Stimulated activated CD8-positive, alpha-beta memory T cell treated with anti-CD3 and anti-CD28 coated beads, Interleukin-12 subunit alpha, Interleukin-12 subunit beta, amount 100 ng/mL, for 24 hours (primary cell): ENCODE data around the gene ANTXR1.

Source experiments
- DNase-seq: peaks from one replicate; pipeline ENCODE4 v3.0.0-alpha.2; 2020; ENCODE audit errors: extremely low read depth

The ANTXR1 gene

DNA sequence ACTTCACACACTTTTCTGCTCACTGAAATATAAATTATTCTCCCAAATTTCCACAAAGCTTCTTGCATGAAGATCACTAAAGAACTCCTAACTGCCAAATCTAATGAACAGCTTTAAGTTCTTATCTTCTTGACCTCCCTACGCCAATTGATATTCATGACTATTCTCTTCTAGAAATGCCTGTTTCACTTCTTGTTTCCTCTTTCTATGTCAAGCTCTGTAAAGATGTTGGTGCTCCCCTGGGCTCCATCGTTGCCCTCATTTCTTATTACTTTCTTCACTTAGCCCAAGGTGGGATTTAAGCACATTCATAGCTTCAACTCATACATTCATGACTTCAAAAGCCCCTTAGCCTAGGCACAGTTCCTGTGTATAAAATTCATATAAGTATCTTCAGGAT lies 9.2 kb upstream of the ANTXR1 start:
- no peak for DNase-seq

DNA sequence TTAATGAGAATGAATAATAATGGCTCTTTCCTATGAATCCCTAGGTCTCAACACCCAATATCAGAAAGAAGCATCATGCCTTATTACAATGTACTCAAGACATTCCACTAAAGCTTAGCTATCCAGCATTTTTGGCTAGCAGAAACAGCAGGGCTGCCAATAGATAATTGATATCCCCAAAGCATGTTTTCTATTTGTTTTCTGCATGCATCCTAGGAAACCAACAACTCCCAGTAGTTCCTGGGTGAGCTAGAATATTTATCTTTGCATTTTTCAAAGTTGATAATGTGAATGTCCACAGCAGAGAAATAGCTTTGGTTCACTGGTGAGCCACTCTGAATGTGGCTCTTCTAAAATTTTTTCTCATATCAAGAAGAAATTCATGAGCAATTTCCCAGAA lies 5.8 kb upstream of the ANTXR1 start:
- DNase-seq: no peak

DNA sequence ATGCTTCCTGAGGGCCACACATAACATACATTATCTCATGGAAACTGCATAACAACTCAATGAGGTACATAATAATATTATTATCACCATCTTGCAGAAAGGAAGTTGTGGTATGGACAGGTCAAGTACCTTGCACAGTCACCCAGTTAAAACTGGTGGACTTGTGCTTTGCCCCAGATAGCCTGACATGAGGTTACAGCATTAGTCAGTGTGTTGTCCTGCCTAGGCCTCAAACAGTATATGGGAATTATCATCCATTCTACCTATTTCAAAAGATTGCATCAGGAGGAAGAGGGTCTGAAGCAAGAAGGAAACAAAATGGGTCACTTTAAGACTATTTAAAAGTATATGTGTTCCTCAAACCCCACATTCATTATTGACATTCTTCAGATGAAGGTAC lies 5.4 kb upstream of the ANTXR1 start:
- DNase-seq: no peak

DNA sequence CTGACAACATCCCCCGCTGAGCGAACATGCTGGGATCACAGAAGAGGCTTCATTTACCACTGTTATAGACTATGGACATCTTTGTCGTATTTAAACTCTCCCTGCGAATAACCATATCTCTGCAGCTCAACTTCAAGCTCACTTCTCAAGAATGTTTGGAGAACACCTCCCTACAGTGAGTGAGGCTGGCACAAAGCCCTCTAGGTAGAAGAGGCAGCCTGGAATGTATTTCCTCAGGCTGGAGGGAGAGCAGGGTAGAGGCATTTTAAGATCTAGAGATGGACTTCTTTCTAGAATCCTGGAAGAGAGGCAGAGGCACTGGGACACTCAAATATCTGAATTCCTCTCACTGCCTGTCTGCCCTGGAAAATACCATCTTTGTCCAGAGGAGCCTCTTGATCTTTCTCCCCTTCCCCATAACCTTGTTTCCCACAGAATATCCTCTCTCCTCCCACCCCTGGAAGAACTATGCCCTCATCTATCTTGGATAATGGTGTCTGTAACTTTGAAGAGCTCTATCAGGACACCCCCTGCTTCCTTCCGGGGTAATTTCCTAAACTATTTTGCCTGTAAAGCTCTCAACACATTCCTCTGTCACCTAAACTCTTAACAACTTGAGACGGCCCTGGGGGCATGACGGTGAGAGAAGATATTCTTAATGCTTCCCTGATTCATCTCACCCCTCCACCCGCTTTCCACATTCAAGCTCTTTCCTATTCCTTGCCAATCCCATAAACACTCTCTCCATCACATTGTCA lies 2.4 kb upstream of the ANTXR1 start:
- DNase-seq: no peak

DNA sequence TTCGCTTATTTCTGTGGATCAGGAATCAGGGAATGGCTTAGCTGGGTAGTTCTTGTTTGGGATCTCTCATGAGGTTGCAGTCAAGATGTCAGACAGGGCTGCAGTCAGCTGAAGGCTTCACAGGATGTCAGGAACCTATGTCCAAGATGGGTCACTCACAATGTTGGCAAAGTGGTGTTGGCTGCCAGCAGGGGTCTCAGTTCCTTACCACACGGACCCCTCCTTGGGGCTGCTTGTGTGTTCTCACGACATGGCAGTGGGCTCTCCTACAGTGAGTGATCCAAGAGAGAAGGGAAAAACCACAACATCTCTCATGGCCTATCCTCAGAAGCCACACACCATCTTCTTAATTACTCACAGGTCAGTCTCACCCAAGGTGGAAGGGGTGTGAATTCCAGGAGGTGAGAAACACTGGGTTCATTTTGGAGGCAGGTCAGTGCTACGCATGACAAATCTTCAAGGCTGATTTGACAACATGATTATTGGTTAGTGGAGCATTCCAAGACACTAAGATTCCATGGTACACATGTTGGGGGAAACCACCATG lies 1.3 kb upstream of the ANTXR1 start:
- no peak for DNase-seq

DNA sequence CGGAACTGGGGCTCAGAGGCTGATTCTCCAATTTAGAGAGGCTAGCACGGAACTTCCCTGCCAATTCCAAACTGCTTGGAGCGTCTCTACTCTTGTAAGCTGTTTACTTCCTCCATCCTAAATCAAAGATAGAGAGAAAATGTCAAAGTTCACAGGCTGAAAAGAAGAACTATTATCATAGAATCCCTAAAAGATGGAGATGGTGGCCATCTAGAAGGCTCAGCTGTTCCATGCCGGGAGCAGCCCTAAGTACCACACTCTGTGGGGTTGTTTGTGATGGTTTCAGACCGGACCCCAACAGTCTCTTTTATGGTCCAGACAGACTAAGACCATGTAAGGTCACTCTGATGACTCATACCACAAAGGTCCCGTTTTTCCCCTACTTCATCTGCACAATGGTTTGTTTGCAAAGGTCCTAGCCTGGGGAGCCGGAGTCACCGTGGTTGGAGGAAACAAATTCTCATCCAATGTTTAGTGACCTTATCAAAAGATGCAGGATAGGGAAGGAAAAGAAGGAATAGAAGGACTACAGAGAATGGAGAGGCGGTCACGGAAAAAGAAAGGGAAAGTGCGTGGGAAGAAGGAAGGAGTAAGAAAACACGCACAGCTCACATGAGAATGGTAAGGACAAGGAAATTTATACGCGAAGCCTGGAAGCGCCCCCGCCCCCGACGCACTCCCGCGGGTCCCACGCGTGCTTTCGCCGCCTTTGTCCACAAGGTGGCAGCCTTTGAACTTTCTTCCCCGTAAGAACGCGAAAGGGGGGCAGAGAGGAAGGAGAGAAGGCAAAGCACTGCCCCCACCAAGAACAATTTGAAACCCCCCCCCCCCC lies 453 bp upstream of the ANTXR1 start:
- no peak for DNase-seq

DNA sequence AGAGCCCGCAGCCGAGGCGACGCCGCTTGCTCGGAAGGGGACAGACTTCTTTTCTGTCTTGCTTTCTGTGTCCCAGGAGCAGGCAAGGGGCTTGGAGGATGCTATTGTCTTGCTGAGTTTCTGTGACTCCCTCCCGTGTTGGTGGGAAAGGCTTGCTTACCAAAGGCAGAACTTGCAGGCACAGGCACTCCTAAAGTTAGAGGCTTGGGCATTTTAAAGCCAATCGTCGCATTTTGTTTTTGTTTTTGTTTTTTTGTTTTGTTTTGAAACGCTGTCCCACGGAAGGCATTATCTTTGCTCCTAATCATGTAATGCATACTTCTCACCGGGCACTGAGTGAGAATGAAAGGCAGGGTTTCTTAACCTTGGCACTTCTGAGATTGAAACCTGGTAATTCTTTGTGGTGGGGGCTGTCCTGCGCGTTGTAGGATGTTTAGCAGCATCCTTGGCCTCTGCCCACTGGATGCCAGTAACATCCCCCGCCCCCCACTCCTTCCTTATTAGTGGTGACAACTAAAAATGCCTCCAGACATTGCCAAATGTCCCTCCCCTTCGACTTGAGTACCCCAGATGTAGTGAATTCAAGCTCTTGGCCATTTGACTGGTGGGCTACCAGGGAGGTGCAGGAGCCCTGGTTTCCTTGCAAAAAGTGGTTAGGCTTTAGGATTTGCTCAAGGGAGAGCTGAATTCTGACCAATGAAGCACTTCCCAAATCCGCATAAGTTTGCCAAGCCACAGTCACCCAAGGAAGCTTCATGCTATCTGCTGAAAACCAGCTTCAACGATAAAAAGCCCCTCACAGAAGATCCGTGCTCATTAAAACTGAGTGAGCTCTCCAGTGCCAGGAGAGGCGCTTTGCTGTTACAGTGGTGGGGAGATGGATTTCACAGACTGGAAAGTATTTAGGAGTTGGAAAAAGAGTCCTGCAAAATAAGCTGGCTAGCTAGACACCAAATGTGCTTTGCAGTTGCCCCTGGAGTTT lies 1.2 kb downstream of the ANTXR1 start:
- no peak for DNase-seq

DNA sequence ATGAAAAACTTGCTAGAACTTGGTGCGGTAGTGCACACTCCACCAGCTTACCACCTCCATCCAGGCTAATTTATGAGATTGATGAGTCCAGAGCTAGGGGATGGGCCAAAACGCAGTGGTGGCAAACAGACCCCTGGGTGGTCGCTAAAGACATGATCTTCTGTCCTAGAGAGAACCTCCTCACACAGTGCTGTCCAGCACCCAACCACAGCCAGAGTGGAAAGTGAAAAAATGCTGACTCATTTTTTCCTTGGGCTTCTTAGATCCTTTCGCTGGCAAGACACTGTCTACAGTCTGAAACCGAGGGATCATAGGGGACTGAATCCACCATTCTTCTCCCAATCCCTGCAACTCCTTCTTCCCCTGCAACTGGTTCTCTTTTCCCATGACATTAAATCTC lies 4.1 kb downstream of the ANTXR1 start:
- DNase-seq: no peak

DNA sequence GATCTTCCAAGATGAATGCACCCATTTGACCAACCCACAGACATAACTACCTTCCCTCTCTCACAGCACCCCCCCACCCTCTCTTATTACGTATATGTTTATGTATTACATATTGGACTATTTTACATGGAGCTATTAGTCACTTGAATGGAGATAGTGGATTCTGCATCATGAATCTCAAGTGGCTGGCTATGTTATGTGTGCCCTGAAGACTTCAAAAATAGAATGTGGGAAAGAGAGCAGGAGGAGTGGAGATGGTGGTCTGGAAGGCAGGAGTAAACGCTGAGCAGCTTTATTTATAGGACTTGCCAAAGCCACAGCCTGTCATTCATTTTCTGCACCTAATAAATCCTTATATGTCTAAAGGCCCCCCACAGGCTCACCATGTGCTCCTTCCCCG lies 4.9 kb downstream of the ANTXR1 start:
- no peak for DNase-seq

DNA sequence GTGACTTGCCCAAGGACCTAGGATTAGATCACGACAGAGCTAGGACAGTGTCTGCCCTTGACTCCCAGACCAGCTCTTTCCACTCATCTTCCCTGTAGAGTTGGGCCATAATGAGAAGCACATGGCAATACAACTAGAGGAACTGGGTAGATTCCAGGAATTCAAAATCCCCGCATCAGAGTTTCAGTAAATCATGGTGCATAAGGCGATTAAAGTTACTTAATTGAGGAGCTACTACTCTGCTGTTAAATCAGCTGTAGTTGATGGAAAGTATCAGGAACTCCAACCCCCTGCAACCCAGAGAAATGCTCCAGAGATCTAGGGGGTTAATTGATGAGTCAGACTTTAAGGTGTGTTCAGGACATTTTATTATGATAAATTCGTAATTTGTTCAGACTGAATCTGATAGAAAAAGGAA lies 5.7 kb downstream of the ANTXR1 start:
- DNase-seq: no peak

DNA sequence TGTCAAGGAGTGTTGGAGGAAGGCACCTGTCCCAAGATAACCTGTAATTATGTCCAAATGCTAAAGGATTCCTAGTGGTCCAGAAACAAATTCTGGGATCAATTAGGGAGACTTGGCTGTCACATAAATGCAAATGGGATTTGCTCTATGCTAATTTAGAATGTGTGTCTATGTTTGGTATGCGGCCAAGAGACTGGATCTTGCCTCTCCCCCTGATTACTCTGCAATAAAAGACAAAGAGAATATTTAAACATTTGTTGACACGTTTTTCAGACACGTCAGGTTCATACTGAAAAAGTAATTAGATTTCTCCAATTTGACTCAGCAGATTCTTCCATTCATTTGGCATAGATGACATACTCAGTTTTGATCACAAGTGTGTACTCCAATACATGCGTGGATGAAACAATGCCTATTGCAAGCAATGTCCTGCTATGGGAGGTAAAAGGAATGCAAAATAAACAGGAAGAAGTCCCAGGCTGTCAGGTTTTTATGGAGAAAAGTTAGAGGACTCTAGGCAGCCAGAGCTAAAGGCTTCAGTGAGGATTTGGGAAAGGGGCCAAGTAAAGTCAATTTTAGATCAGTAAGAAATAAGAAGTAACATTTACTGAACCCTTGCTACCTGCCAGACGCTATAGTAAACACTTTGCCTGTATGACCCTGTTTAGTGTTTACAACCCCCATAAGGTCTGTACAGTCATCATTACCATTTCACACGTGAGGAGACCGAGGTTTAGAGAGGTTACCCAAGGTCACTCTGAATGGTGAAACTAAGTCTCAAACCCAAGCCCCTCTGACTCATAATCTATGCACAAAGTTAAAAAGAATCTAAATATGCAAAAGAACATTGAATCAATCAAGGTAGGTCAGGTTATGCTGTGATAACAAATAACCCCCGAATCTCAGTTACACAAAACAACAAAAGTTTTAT lies 7.8 kb downstream of the ANTXR1 start:
- DNase-seq: no peak

DNA sequence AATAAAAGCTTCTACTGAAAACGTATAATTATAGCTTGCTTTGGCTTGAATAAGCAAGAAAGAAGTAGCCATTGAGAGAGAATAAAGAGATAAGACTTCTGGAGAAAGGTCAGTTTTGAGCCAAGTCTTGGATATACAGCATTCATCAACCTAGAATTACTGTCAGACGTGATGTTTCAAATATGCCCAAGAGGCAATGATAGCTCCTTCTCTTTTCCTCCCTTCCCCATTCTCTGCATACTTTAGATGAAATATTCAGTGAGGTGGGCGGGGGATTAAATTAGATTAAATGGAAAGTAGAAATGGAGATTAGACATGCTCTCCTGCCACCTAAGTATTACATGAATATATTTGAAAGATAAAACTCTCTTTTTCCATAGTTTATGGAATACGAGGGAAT lies 8.7 kb downstream of the ANTXR1 start:
- no peak for DNase-seq

DNA sequence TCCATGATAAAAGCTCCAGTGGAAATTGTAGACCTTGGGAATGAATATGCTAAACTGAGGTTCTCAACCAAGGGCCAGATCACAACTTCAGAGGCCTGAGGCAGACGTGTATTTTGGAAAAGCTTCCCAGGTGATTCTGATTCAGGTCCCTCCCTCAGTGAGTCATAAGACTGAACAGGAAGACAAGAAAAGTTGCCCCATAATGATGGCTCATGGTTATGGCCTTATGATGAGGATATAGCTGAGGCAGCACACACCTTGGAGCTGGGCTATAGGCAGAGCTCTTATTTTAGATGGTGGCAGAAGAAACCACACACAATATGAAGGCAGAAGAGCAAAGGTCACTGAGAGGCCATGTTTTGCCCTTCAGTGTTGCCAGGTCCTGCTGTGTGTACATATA lies 9.6 kb downstream of the ANTXR1 start:
- no peak for DNase-seq

DNA sequence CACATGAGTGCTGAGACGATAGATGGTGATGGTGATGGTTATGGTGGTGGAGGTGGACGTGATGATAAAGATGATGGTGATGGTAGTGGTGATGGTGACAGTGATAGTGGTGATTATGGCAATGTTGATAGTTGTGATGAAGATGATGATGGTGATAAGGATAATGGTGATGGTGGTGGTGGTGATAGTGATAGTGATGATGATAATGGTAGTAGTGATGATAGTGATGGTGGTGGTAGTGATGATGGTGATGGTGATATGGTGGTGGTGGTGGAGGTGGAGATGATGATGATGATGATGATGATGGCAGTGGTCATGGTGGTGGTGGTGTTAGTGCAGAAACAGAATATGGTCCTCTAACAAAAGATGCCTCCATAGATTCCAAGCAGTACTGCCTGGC lies 10.3 kb downstream of the ANTXR1 start:
- no peak for DNase-seq

DNA sequence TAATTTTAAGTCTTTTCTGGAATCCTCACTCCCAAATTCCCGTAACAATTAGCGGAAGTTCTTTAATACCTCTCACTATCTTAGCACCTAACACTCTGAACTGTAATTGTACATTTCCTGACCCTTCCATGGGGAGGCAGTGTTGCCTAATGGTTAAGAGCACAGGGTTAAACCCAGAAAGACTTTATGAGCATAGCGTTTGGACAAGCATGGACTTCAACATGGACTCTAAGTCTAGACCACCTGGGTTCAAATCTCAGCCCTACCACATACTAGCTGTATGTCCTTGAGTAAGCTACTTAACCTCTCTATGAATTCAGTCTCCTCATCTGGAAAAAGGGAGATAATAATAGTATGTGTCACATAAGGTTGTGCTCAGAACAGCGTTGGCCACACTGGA lies 13.0 kb downstream of the ANTXR1 start:
- DNase-seq: no peak

DNA sequence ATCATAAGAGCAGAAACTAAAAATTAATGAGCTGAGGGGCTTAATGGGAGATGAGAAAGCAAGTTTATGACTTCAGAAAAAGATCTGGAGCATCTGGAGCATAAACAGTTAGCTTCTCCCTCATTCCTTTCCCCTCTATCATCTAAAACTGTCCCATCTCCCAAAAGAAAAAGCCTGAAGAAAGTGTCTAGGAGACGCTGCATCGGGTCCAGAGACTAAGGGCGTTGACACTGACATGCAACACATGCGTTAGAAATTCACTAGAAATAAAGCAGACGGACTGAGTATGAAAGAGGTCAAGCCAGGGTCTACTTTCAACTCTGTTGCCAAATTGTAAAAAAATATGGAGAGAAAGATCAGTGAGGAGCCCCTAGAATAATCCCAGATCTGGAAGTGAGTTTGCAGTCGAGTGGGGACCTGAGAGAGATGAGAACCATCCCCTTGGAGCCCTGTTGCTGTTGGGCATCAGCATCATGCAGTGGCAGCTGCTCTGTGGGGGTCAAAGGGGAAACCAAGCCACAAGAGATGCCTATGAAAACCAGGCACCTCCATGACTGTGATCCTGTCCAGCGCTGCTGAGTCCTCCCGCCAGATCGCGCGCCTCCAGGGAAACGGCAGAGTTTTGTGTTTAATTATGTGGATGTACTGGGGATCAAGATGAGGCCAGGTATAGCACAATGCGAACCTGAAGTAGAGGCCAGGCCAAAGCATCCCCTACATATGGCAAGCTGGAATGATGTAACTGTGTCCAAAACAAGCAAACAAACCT lies 13.9 kb downstream of the ANTXR1 start:
- DNase-seq: no peak

DNA sequence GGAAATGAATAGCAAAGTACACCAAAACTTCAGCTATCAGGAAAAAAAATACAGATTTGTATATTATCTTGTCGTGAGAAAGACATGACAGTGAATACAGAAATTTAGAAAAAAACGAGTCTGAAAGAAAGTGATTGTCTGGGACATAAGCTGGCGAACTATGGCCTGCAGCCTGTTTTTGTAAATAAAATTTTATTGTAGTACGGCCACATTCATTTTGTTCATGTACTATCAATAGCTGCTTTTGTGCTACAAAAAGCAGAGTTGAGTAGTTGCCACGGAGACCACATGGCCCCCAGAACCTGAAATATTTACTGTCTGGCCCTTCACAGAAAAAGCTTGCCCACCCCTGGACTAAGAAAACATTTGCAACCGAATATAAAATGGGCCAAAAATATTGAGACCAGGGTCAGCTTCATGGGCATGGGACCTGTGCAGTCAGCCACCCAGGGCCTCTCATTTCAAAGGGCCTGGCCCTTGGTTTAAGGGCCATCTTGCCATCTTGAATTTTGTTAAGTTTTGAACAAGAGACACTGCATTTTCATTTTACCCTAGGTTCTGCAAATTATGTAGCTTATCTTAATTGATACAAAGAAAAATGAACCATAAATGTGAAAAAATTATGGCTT lies 17.9 kb downstream of the ANTXR1 start:
- DNase-seq: no peak

DNA sequence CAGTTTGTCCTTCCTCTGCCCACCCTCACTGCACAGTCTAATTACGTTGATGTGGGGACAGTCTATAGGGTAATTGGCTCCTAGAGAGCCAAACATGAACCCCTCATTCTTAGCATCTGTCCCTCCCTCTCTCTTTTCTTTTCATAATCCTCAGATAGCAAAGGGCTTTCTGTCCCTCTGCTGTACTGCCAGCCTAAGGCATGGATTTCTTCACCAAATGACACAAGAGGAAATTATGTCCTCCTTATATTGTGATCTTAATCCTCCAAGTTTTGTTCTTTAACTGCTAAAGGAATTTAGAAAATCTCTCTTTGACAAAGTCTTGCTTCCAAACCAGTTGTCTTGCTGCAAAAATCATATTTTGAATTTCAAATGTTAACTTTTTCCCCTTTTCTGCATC lies 18.5 kb downstream of the ANTXR1 start:
- no peak for DNase-seq

DNA sequence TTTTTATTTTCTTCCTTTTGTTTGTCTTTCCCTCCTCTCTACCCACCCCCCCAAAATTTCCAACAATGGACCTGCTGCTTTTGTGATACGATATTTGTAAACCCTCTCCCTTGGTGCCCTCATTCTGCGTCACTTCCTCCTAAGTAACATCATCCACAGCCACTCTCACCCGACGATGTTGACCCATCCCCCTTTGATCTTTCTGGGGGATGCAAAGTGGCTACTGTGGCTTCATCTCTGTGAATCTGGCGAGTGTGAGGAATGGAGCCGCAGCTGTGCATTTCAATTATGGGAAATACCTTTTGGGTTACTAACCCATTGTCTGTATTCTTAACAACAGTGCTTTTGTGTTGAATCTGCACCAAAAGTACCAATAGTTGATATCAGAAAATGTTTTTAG lies 19.4 kb downstream of the ANTXR1 start:
- no peak for DNase-seq
